HG02870 (cell line): Measurements from ENCODE around the gene BOLA2B.

ENCODE experiments used
- ATAC-seq: cut with Tn5 transposase; IDR thresholded peaks from one replicate; pipeline ENCODE4 v1.9.1; 2021; ENCODE audit warnings: mild to moderate bottlenecking, moderate library complexity; ENCODE audit not compliant: unreplicated experiment

The BOLA2B gene

DNA sequence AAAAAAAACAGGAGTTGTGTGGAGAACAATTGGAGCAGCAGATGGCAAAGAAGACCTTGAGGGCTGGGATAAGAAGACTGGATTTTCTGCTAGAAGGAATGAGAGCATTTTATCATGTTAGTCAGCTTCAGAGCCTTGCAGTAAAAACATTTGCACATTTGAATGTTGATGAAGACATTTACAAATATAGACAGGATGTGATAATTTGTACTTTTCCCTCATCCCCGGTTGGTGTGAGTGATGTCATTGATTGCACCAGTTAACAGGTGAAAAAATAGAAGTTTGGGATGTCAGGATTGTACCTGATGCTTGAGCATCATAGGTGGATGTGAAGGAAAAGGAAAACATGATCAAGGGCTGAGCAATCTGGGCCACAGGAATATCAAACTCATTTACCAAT, 47.8 kb downstream of the BOLA2B start:
- no peak for ATAC-seq

DNA sequence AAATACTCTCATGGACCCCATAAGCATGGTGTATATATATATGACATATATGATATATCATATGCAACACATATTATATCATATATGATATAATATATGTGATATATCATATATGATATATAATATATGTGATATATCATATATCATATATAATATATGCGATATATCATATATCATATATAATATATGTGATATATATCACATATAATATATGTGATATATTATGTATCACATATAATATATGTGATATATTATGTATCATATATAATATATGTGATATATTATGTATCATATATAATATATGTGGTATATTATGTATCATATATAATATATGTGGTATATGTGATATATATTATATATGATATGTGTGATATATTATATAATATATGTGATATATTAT, 48.5 kb downstream of the BOLA2B start:
- ATAC-seq = no peak

DNA sequence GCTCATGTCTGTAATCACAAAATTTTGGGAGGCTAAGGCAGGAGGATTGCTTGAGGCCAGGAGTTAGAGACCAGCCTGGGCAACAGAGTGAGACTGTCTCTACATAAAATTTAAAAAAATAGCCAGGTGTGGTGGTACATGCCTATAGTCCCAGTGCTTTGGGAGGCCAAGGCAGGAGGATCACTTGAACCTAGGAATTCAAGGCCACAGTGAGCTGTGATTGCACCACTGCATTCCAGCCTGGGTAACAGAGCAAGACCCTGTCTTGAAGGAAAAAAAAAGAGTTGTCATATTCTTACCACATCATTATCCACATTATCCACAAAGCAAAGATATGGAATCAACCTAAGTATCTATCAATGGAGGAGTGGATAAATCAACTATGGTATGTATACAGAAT, 49.4 kb downstream of the BOLA2B start:
- ATAC-seq = no peak

DNA sequence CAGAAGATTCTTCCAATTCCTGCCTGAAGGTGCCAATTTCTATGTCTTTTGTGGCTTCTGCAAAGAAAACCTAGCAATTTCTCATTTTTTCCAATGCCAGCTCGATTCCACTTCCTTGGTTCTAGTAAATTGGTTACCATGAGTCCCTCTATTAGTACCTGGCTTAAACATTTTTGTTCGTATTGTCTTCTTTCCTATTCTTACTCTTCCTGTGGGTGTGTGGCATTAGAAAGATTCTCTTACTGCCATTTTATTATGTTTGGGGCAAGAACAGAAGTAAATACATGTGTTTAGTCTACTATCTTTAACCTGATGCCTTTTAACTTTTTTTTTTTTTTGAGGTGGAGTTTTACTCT, 50.1 kb downstream of the BOLA2B start:
- no peak for ATAC-seq
